ENCODE data around the gene RNU1-2. TPM values are rescaled to one million over a fixed set of nuclear protein-coding genes. Genes with fewer than 3 reads are reported as not detected.
"Not testable (repeated sequence)": the region's sequence is repeated elsewhere in the genome, so short reads cannot be mapped to it uniquely, and the experiment has no call there.

The RNU1-2 gene
- total and polyA plus RNA-seq, 10 donors = under 0.01 to 8,075 (median 6,234) TPM; not detected in 3

GRCh38 chr1:16871171-16871570, 24.6 kb upstream of the RNU1-2 start:
- peak; percentile 72 for DNase-seq
- Histone ChIP-seq H3K4me1 (peaks cover 0 to 23% (median 7%) of the 10 kb centered on the region in 6 donors), H3K27me3 (replicated peaks in 1 of 7) (peaks cover 0 to 58% (median 17%) of the 10 kb centered on the region in 7 donors)
- H3K4me3 ChIP-seq; H3K9me3 ChIP-seq; H3K27ac ChIP-seq; H3K36me3 ChIP-seq; intact Hi-C loops (cut with DNase I; ENCODE audit: low total_unique reads): not testable (repeated sequence)
- WGBS, 5 donors = 78 to 89% (median 82%) methylated on average over 11 to 23 of the region's 23 CpGs

- Histone ChIP-seq H3K27me3 (replicated peaks in 1 of 7) (peaks cover 0 to 67% (median 21%) of the 10 kb centered on the region in 7 donors), H3K4me1 (peaks cover 0 to 19% (median 7%) of the 10 kb centered on the region in 6 donors), H3K4me3 (peak overlapping the region in 3 of 8 donors; percentile 20 to 62 (median 35))
- H3K27ac ChIP-seq; H3K36me3 ChIP-seq; H3K9me3 ChIP-seq; intact Hi-C loops (cut with DNase I; ENCODE audit: low total_unique reads): not testable (repeated sequence)
- peak; percentile 83 for DNase-seq
- WGBS, 5 donors = 31 to 50% (median 39%) methylated on average over 44 to 59 of the region's 66 CpGs
Observed at GRCh38 chr1:16872152-16873075, 23.4 kb upstream of the RNU1-2 start.

- H3K27ac ChIP-seq; H3K9me3 ChIP-seq; intact Hi-C loops (cut with DNase I; ENCODE audit: low total_unique reads); H3K36me3 ChIP-seq: not testable (repeated sequence)
- 17 to 39% (median 31%) methylated on average over 26 to 41 of the region's 52 CpGs for WGBS, 5 donors
- peak overlapping the region in 3 of 8 donors; percentile 20 to 62 (median 35) for H3K4me3 ChIP-seq
- H3K4me1 ChIP-seq = peaks cover 0 to 16% (median 7%) of the 10 kb centered on the region in 6 donors
- DNase-seq = peak; percentile 89
- H3K27me3 ChIP-seq (replicated peaks in 1 of 7) = peaks cover 0 to 67% (median 21%) of the 10 kb centered on the region in 7 donors
Observed at GRCh38 chr1:16873076-16873879, 22.5 kb upstream of the RNU1-2 start.

- H3K27me3 ChIP-seq (replicated peaks in 1 of 7) = peaks cover 0 to 76% (median 21%) of the 10 kb centered on the region in 7 donors
- 50 to 59% (median 54%) methylated on average over 28 to 33 of the region's 35 CpGs for whole genome bisulfite sequencing, 5 donors
Observed at GRCh38 chr1:16874968-16875765, 20.6 kb upstream of the RNU1-2 start.

GRCh38 chr1:16881742-16882141, 14.0 kb upstream of the RNU1-2 start:
- H3K27me3 ChIP-seq (replicated peaks in 1 of 7) = peaks cover 0 to 34% (median 0%) of the 10 kb centered on the region in 7 donors
- DNase-seq; intact Hi-C loops (cut with DNase I; ENCODE audit: low total_unique reads); H3K27ac ChIP-seq; H3K36me3 ChIP-seq; H3K9me3 ChIP-seq; H3K4me1 ChIP-seq; H3K4me3 ChIP-seq: not testable (repeated sequence)
- 94 to 100% (median 96%) methylated on average over 1 of the region's 1 CpG for WGBS, 5 donors

More at GRCh38 chr1:16874968-16875765, 20.6 kb upstream of the RNU1-2 start:
- H3K4me3 ChIP-seq; intact Hi-C loops (cut with DNase I; ENCODE audit: low total_unique reads); H3K27ac ChIP-seq; H3K36me3 ChIP-seq; DNase-seq; H3K9me3 ChIP-seq: not testable (repeated sequence)
- peaks cover 0 to 16% (median 7%) of the 10 kb centered on the region in 6 donors for H3K4me1 ChIP-seq

GRCh38 chr1:16882986-16883385, 12.8 kb upstream of the RNU1-2 start:
- intact Hi-C loops (cut with DNase I; ENCODE audit: low total_unique reads) = no loop called here
- no peak for TF ChIP-seq POLR2A (IDR thresholded peaks at IDR 0.05)
- no peak for TF ChIP-seq CTCF (IDR thresholded peaks at IDR 0.05 in 8 of 11, conservative IDR thresholded peaks at IDR 0.05 in 3 of 11)
- TF ChIP-seq POLR2AphosphoS5 (IDR thresholded peaks at IDR 0.05) = no peak
- Histone ChIP-seq H3K9me3 (no peaks in the 10 kb centered on the region), H3K27me3 (replicated peaks in 1 of 7) (peaks cover 0 to 30% (median 0%) of the 10 kb centered on the region in 7 donors), H3K36me3 (no peaks in the 10 kb centered on the region), H3K4me1 (peaks cover 0 to under 1% (median 0%) of the 10 kb centered on the region in 6 donors), H3K27ac (no peak overlapping the region), H3K4me3 (no peak overlapping the region)
- DNase-seq = no peak
- 59 to 69% (median 63%) methylated on average over 4 of the region's 4 CpGs for WGBS, 5 donors

- WGBS, 5 donors = 80 to 88% (median 86%) methylated on average over 5 of the region's 5 CpGs
- H3K4me1 ChIP-seq = peaks cover 0 to 16% (median 3%) of the 10 kb centered on the region in 6 donors
Observed at GRCh38 chr1:16884487-16884886, 11.3 kb upstream of the RNU1-2 start.

More at GRCh38 chr1:16884487-16884886, 11.3 kb upstream of the RNU1-2 start:
- DNase-seq; H3K4me3 ChIP-seq; intact Hi-C loops (cut with DNase I; ENCODE audit: low total_unique reads); H3K9me3 ChIP-seq; H3K27ac ChIP-seq; H3K36me3 ChIP-seq: not testable (repeated sequence)
- H3K27me3 ChIP-seq (replicated peaks in 1 of 7) = peaks cover 0 to 32% (median 0%) of the 10 kb centered on the region in 7 donors
